Measurements from ENCODE around the gene CCDC102B.

CCDC102B gene

GRCh38 chr18:69088973-69089372, 291.1 kb downstream of the CCDC102B start:
- no peak overlapping the region for H3K4me3 ChIP-seq (ENCODE audit: low read depth in 1 of 5, low read length in 5 of 5)
- no peaks in the 10 kb centered on the region for H3K27me3 ChIP-seq (ENCODE audit: control insufficient read depth in 5 of 5, insufficient read depth in 4 of 5, low read length in 5 of 5)
- H3K36me3 ChIP-seq (ENCODE audit: control insufficient read depth in 5 of 5, insufficient read depth in 5 of 5, low read length in 5 of 5), result no peaks in the 10 kb centered on the region
- no peaks in the 10 kb centered on the region for H3K4me1 ChIP-seq (ENCODE audit: control insufficient read depth in 5 of 5, insufficient read depth in 5 of 5, low read length in 5 of 5)
- no peaks in the 10 kb centered on the region for H3K9me3 ChIP-seq (ENCODE audit: control insufficient read depth in 5 of 5, low read length in 5 of 5)
- no peak overlapping the region for H3K27ac ChIP-seq (ENCODE audit: low read depth, low read length)
- no peak overlapping the region for H3K9ac ChIP-seq (ENCODE audit: low read length in 5 of 5)

GRCh38 chr18:69097349-69097748, 299.5 kb downstream of the CCDC102B start:
- no peak overlapping the region for H3K9ac ChIP-seq (ENCODE audit: low read length in 5 of 5)
- no peaks in the 10 kb centered on the region for H3K4me1 ChIP-seq (ENCODE audit: control insufficient read depth in 5 of 5, insufficient read depth in 5 of 5, low read length in 5 of 5)
- H3K27me3 ChIP-seq (ENCODE audit: control insufficient read depth in 5 of 5, insufficient read depth in 4 of 5, low read length in 5 of 5), result no peaks in the 10 kb centered on the region

GRCh38 chr18:69102959-69103358, 305.1 kb downstream of the CCDC102B start:
- Histone ChIP-seq H3K4me1 (ENCODE audit: control insufficient read depth in 5 of 5, insufficient read depth in 5 of 5, low read length in 5 of 5) (no peaks in the 10 kb centered on the region), H3K27me3 (ENCODE audit: control insufficient read depth in 5 of 5, insufficient read depth in 4 of 5, low read length in 5 of 5) (no peaks in the 10 kb centered on the region), H3K27ac (ENCODE audit: low read depth, low read length) (no peak overlapping the region), H3K9me3 (ENCODE audit: control insufficient read depth in 5 of 5, low read length in 5 of 5) (peaks cover 0 to 3% (median 0%) of the 10 kb centered on the region in 5 donors), H3K9ac (ENCODE audit: low read length in 5 of 5) (no peak overlapping the region), H3K4me3 (ENCODE audit: low read depth in 1 of 5, low read length in 5 of 5) (no peak overlapping the region), H3K36me3 (ENCODE audit: control insufficient read depth in 5 of 5, insufficient read depth in 5 of 5, low read length in 5 of 5) (no peaks in the 10 kb centered on the region)

More at GRCh38 chr18:69097349-69097748, 299.5 kb downstream of the CCDC102B start:
- Histone ChIP-seq H3K27ac (ENCODE audit: low read depth, low read length) (no peak overlapping the region), H3K9me3 (ENCODE audit: control insufficient read depth in 5 of 5, low read length in 5 of 5) (peaks cover 0 to 3% (median 0%) of the 10 kb centered on the region in 5 donors), H3K36me3 (ENCODE audit: control insufficient read depth in 5 of 5, insufficient read depth in 5 of 5, low read length in 5 of 5) (no peaks in the 10 kb centered on the region), H3K4me3 (ENCODE audit: low read depth in 1 of 5, low read length in 5 of 5) (no peak overlapping the region)
